IMR-90 (cell line): ENCODE measurements around the gene KCNIP1. TPM values are rescaled to one million over a fixed set of nuclear protein-coding genes. Genes with fewer than 3 reads are reported as not detected.

Source experiments
- ATAC-seq: fragments of 200-7000 bp; cut with Tn5 transposase; 2 replicates; pipeline ENCODE4 v1.9.1; 2020; ENCODE audit warnings: low read depth, mild to moderate bottlenecking, moderate library complexity
- BruUV-seq: library from RNA; stranded (reverse); fragments of 400-500 nt; replicated peaks from 2 replicates; lab custom pipeline; 2021; lab: Mats Ljungman, UMichigan
- CTCF ChIA-PET: fragments of 300-600 bp; formaldehyde crosslinking; extraction: SDS; loops from one replicate; lab custom pipeline; 2021; ENCODE audit warnings: antibody characterized with exemption; lab: Yijun Ruan, JAX
- POLR2A ChIA-PET: fragments of 300-600 bp; sonication (Branson Sonifier 250); formaldehyde crosslinking; loops from one replicate; lab custom pipeline; 2022; ENCODE audit warnings: antibody characterized with exemption; ENCODE audit not compliant: unreplicated experiment; lab: Charles Lee
- DNase-seq: peaks from one replicate; pipeline ENCODE4 v3.0.0; 2013
- H2AFZ ChIP-seq: replicated peaks from 2 replicates; pipeline ENCODE3; 2013; ENCODE audit warnings: low read length, mild to moderate bottlenecking; ENCODE audit not compliant: poor library complexity
- H2AK5ac ChIP-seq: 2 replicates; pipeline ENCODE4 v1.6.1; 2013; ENCODE audit warnings: low read depth, low read length, inconsistent platforms
- H2AK9ac ChIP-seq: replicated peaks from 2 replicates; pipeline ENCODE3; 2013; ENCODE audit warnings: mild to moderate bottlenecking, low read depth, low read length, moderate library complexity; ENCODE audit not compliant: poor library complexity
- H2BK120ac ChIP-seq: 2 replicates; pipeline ENCODE4 v1.6.1; 2013; ENCODE audit warnings: low read depth, low read length, inconsistent platforms
- H2BK15ac ChIP-seq: 3 replicates; pipeline ENCODE4 v1.6.1; 2013; ENCODE audit warnings: low read depth, low read length, inconsistent platforms
- H2BK20ac ChIP-seq: 2 replicates; pipeline ENCODE4 v1.6.1; 2013; ENCODE audit warnings: low read depth, mild to moderate bottlenecking, inconsistent platforms, low read length, moderate library complexity
- H2BK5ac ChIP-seq: 2 replicates; pipeline ENCODE4 v1.6.1; 2013; ENCODE audit warnings: mild to moderate bottlenecking, low read depth, low read length, inconsistent platforms; ENCODE audit not compliant: poor library complexity, severe bottlenecking
- H3K14ac ChIP-seq: replicated peaks from 2 replicates; pipeline ENCODE4 v1.6.1; 2013; ENCODE audit warnings: low read depth, low read length, inconsistent platforms
- H3K18ac ChIP-seq: 2 replicates; pipeline ENCODE4 v1.6.1; 2013; ENCODE audit warnings: low read depth, low read length, control low read depth
- H3K23ac ChIP-seq: 2 replicates; pipeline ENCODE4 v1.6.1; 2013; ENCODE audit warnings: low read depth, low read length, inconsistent platforms
- H3K27ac ChIP-seq: 2 replicates; pipeline ENCODE4 v1.5.1; 2013; ENCODE audit warnings: mild to moderate bottlenecking, control low read depth, low read length; ENCODE audit not compliant: insufficient read depth
- H3K27me3 ChIP-seq: 2 replicates; pipeline ENCODE4 v1.6.1; 2013; ENCODE audit warnings: low read length; ENCODE audit not compliant: control insufficient read depth, insufficient read depth
- H3K36me3 ChIP-seq: 2 replicates; pipeline ENCODE4 v1.6.1; 2013; ENCODE audit warnings: low read length, mixed read lengths; ENCODE audit not compliant: control insufficient read depth, insufficient read depth
- H3K4ac ChIP-seq: 2 replicates; pipeline ENCODE4 v1.6.1; 2013; ENCODE audit warnings: low read depth, low read length, inconsistent platforms
- H3K4me1 ChIP-seq: 2 replicates; pipeline ENCODE4 v1.6.1; 2013; ENCODE audit warnings: low read length, mixed read lengths; ENCODE audit not compliant: control insufficient read depth, insufficient read depth
- H3K4me2 ChIP-seq: 2 replicates; pipeline ENCODE4 v1.6.1; 2013; ENCODE audit warnings: low read depth, mild to moderate bottlenecking, control low read depth, low read length, moderate library complexity
- H3K4me3 ChIP-seq: 2 replicates; pipeline ENCODE4 v1.5.1; 2013; ENCODE audit warnings: low read depth, mild to moderate bottlenecking, control low read depth, low read length, moderate library complexity; ENCODE audit not compliant: insufficient read depth
- H3K56ac ChIP-seq: 2 replicates; pipeline ENCODE4 v1.6.1; 2013; ENCODE audit warnings: low read length, inconsistent platforms; ENCODE audit not compliant: insufficient read depth; ENCODE audit errors: extremely low read depth
- H3K79me1 ChIP-seq, 2 experiments: 2 replicates each; pipeline ENCODE4 v1.6.1; 2013; ENCODE audit warnings: low read length in 2 of 2, inconsistent platforms in 1 of 2, low read depth in 1 of 2
- H3K9ac ChIP-seq: 2 replicates; pipeline ENCODE4 v1.6.1; 2013; ENCODE audit warnings: low read depth, low read length, control low read depth
- H3K9me1 ChIP-seq: 2 replicates; pipeline ENCODE4 v1.6.1; 2013; ENCODE audit warnings: low read length, inconsistent platforms; ENCODE audit not compliant: insufficient read depth
- H3K9me3 ChIP-seq: 2 replicates; pipeline ENCODE4 v1.6.1; 2013; ENCODE audit warnings: low read length; ENCODE audit not compliant: control insufficient read depth, insufficient read depth
- H4K20me1 ChIP-seq: 2 replicates; pipeline ENCODE4 v1.6.1; 2013; ENCODE audit warnings: low read length, inconsistent platforms; ENCODE audit not compliant: insufficient read depth
- H4K5ac ChIP-seq: 2 replicates; pipeline ENCODE4 v1.6.1; 2013; ENCODE audit warnings: mild to moderate bottlenecking, low read depth, low read length, control low read depth
- H4K8ac ChIP-seq, 2 experiments: 2 replicates each; pipeline ENCODE4 v1.6.1; 2013; ENCODE audit warnings: low read depth in 2 of 2, low read length in 2 of 2, control low read depth in 1 of 2, inconsistent platforms in 1 of 2
- H4K91ac ChIP-seq: 2 replicates; pipeline ENCODE4 v1.6.1; 2013; ENCODE audit warnings: low read depth, low read length, inconsistent platforms; ENCODE audit not compliant: insufficient read depth
- BHLHE40 ChIP-seq: fragments of 150-350 bp; IDR thresholded peaks from 2 replicates; pipeline ENCODE4 v1.6.1; 2016; ENCODE audit warnings: mild to moderate bottlenecking, low read depth, low read length
- NFE2L2 ChIP-seq: fragments of 150-350 bp; IDR thresholded peaks from 2 replicates; pipeline ENCODE4 v1.6.1; 2016; ENCODE audit warnings: low read depth, mild to moderate bottlenecking, low read length
- RAD21 ChIP-seq: IDR thresholded peaks from 2 replicates; pipeline ENCODE4 v1.6.1; 2012; ENCODE audit warnings: low read length, improper control_type of control experiment
- whole genome bisulfite sequencing, 2 experiments: methylation state at CpG; one replicate each; pipeline versions ENCODE4 v1.1.5 to v1.1.7; 2013; ENCODE audit warnings: missing lambda C conversion rate in 2 of 2; ENCODE audit not compliant: insufficient read length in 1 of 2; ENCODE audit errors: extremely low coverage in 2 of 2; 5-methylcytosine and 5-hydroxymethylcytosine counted together
- dilution Hi-C: fragments of 300-500 bp; cut with HindIII; formaldehyde crosslinking; loops from one replicate; pipeline ENCODE4 v1.14.3; 2018; ENCODE audit warnings: low sequenced_read_pairs; ENCODE audit not compliant: unreplicated experiment
- in situ Hi-C: fragments of 300-500 bp; cut with MboI; formaldehyde crosslinking; loops from 3 replicates; pipeline ENCODE4 v1.14.3; 2019; ENCODE audit warnings: low sequenced_read_pairs, inconsistent platforms, mixed read lengths
- intact Hi-C: fragments of 100-400 bp; cut with micrococcal nuclease; formaldehyde crosslinking; loops from 2 replicates; pipeline ENCODE4 v1.10.0; 2022
- polyA plus RNA-seq, 3 experiments: library from polyadenylated mRNA; depleted of rRNA; stranded (reverse); fragments of >200 nt; gene quantifications; 2 replicates each; pipeline ENCODE4 v1.2.3, GENCODE V29; 2012; ENCODE audit warnings: low replicate concordance in 1 of 3
- total RNA-seq: library from RNA; depleted of rRNA; stranded (reverse); fragments of >200 nt; gene quantifications from 2 replicates; pipeline ENCODE4 v1.2.3, GENCODE V29; 2012

The KCNIP1 gene
- total and polyA plus RNA-seq, 2 of the 4 experiments (the other 2 are of a cell fraction): not detected

- DNase-seq (no peak), ATAC-seq (no peak)
- WGBS, 2 experiments: 0% methylated on average over 1 of the region's 6 CpGs; no CpG with 5 or more reads in 1 of the 2 experiments
- Histone ChIP-seq H3K9ac (no peak overlapping the region), H3K18ac (no peak overlapping the region), H2BK15ac (no peak overlapping the region), H2BK5ac (no peak overlapping the region), H3K4me1 (no peaks in the 10 kb centered on the region), H3K9me1 (no peaks in the 10 kb centered on the region), H2BK20ac (no peak overlapping the region), H3K27me3 (peaks cover 2% of the 10 kb centered on the region; the same call in 1 of the 2 replicates), H3K4ac (no peak overlapping the region), H3K27ac (no peak overlapping the region), H2AK9ac (no peak overlapping the region), H2AFZ (no peak overlapping the region), H2BK120ac (no peak overlapping the region), H3K4me2 (no peak overlapping the region), H2AK5ac (no peak overlapping the region), H4K20me1 (no peaks in the 10 kb centered on the region), H3K56ac (no peak overlapping the region), H3K4me3 (no peak overlapping the region), H4K8ac (no peak overlapping the region), H4K91ac (no peak overlapping the region), H3K36me3 (no peaks in the 10 kb centered on the region), H3K79me1 (no peaks in the 10 kb centered on the region), H4K5ac (no peak overlapping the region), H3K23ac (no peak overlapping the region), H3K14ac (no peak overlapping the region), H3K9me3 (no peaks in the 10 kb centered on the region)
- BruUV-seq: no TSS peak
- intact Hi-C loops (no loop called here), dilution Hi-C loops (no loop called here), in situ Hi-C loops (no loop called here)
- POLR2A ChIA-PET: no interaction called here
- CTCF ChIA-PET: no interaction called here
- TF ChIP-seq NFE2L2 (no peak), BHLHE40 (no peak), RAD21 (no peak)
Measured at GRCh38 chr5:170721681-170722080, 217.9 kb downstream of the KCNIP1 start.
